Effector CD4-positive, alpha-beta T cell (primary cell): ENCODE data around the gene EWSR1.

Source experiments
- DNase-seq: peaks from one replicate; pipeline ENCODE4 v3.0.0-alpha.2; 2020

Gene EWSR1

DNA sequence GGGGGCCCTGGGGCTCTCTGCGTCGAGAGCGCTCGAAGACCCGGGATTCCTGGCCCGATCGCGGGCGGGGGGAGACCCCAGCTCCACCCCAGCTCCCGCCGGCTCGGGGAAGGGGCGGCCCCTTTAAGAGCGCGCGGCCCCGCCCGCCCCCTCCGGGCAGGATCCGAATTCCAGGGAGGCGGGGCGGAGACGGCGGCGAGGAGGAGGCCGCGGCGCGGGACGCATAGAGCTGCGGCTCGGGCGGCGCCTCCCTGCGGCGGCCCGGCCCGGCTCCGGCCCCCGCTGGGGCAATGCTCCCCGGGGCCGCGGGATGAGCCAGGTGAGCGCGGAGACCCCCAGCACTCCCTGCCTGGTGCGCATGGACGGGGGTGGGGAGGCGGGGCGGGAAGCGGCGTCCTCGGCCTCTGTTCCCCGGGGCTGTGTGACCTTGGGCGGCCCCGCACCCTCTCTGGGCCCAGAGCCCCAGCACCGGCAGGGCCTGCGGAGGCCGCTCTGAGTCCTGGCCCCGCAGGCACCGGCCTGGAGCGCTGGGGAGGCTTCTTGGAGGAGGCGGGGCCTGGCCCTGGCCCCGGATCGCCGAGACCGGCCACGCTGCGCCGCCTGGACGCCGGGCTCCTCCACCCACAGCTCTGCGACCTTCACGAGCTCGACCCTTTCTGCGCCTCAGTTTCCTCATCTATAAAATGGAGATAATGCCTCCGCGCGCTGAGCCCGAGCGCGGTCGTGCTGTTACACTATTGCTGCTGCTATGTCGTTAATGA is 38.9 kb downstream of the EWSR1 start:
- no peak for DNase-seq

DNA sequence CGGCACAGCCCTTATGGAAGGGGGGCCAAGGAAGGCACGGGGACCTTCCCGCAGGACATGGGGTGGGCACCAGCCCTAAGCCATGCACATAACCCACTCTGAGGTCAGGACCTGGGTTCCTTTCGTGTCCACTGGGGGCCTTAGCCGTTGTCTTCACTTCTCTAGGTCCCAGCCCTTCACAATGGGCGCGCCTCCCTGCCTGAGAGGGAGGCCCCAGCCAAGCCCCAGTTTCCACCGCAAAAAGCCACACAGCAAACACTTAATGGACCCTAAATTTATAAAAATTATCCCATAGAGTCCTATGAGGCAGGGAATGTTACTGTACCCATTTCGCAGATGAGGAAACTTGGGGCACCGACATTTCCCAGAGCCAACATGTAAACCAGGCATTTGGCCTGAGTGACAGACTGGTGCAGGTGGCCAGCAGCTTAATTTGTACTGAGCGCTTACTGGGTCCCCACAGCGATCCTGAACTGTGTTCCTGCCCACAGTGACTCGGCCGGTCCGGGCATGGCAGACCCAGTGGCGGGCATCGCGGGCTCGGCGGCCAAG is 39.6 kb downstream of the EWSR1 start:
- no peak for DNase-seq

DNA sequence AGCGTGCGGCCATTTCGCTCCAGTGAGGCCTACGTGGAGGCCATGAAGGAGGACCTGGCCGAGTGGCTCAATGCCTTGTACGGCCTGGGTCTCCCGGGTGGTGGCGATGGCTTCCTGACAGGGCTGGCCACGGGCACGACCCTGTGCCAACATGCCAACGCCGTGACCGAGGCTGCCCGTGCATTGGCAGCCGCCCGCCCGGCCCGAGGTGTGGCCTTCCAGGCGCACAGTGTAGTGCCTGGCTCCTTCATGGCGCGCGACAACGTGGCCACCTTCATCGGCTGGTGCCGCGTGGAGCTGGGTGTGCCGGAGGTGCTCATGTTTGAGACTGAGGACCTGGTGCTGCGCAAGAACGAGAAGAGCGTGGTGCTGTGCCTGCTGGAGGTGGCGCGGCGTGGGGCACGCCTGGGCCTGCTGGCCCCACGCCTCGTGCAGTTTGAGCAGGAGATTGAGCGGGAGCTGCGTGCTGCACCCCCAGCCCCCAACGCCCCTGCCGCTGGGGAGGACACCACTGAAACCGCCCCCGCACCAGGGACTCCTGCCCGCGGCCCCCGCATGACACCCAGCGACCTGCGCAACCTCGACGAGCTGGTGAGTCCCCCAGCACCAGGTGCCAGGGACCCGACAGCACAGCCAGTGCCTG is 40.2 kb downstream of the EWSR1 start:
- no peak for DNase-seq

GRCh38 chr22:29308791-29309262 is 40.8 kb downstream of the EWSR1 start:
- DNase-seq, result no peak

DNA sequence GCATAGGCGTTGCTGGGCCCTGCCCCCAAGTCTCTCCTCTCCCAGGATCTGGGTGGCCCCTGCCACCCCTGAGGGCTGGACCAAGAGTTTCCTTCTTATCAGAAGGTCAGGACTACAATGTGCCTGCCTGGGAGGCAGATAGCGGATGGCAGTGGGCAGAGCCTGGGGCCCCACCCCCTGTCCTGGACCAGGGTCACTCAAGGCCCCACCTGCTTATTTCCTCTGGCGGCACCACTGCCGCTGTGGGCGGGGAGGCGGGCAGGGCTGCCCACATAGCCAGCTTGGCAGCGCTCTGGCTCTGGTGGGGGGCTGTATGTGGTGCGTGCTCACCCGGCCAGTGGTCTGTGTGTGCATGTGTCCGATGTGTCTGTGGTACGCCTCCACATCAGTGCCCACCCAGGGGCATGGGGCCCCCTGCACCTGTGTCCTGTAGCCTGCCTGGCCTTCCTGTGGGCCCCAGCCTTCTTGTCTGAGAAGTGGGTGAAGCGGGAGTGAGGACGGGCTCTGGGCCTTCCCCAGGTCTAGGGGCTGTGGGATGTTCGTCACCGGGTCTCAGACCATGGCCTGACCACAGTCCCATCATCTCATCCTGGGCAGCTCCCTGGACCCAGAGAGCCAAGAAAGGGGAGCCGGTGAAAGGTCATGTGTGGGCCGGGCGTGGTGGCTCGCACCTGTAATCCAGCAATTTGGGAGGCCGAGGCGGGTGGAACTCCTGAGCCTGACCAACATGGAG is 41.4 kb downstream of the EWSR1 start:
- DNase-seq, result no peak

DNA sequence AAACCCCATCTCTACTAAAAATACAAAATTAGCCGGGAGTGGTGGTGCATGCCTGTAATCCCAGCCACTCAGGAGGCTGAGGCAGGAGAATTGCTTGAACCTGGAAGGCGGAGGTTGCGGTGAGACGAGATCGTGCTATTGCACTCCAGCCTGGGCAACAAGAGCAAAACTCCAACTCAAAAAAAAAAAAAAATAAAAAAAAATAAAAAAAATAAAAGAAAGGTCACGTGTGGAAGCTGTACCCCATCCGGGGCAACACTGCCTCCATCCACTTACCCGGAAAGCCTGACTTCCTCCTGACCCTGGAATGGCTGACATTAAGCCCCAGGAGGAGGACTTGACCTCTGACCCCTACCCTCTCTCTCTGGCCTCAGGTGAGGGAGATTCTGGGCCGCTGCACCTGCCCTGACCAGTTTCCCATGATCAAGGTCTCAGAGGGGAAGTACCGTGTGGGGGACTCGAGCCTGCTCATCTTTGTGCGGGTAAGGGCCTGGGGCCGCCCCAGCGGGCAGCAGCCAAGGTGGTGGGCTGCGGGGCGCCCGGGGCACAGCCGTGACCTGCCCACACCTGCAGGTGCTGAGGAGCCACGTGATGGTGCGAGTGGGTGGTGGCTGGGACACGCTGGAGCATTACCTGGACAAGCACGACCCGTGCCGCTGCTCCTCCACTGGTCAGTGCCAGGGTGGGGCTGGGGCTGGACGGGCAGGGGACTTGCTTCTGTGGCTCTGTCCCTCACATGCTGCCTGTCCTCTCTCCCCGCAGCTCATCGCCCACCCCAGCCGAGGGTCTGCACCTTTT is 42.2 kb downstream of the EWSR1 start:
- DNase-seq, result no peak

DNA sequence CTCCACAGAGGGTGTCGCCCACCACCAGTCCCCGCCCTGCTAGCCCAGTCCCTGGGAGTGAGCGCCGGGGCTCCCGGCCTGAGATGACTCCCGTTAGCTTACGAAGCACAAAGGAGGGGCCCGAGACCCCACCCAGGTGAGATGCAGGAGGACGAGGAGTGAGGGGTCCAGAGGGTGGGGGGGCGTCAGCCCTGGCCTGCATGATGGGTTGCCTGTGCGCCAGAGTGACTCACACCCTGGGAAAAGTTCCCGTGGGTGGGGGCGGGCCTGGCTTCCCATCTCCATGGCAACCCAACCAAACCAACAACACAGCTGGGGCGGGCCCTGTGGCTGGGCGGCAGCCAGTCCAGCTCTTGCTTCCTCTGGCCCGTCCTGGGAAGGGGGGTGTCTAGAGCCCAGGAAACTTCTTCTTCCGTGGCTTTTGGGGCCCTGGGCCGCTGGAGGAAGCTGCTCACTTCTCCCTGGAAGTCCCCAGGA is 42.8 kb downstream of the EWSR1 start:
- DNase-seq, result no peak

DNA sequence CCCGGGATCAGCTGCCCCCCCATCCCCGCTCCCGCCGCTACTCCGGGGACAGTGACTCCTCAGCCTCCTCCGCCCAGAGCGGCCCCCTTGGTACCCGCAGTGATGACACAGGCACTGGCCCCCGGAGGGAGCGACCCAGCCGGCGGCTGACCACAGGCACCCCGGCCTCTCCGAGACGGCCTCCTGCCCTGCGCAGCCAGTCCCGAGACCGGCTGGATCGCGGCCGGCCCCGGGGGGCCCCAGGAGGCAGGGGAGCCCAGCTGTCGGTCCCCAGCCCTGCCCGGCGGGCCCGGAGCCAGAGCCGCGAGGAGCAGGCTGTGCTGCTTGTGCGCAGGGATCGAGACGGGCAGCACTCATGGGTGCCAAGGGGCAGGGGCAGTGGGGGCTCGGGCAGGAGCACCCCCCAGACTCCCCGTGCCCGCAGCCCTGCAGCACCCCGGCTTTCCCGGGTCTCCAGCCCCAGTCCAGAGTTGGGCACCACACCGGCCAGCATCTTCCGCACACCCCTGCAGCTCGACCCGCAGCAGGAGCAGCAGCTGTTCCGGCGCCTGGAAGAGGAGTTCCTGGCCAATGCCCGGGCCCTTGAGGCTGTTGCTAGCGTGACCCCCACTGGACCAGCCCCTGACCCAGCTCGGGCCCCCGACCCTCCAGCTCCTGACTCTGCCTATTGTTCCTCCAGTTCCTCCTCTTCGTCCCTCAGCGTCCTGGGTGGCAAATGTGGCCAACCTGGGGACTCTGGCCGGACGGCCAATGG is 43.6 kb downstream of the EWSR1 start:
- DNase-seq, result no peak

DNA sequence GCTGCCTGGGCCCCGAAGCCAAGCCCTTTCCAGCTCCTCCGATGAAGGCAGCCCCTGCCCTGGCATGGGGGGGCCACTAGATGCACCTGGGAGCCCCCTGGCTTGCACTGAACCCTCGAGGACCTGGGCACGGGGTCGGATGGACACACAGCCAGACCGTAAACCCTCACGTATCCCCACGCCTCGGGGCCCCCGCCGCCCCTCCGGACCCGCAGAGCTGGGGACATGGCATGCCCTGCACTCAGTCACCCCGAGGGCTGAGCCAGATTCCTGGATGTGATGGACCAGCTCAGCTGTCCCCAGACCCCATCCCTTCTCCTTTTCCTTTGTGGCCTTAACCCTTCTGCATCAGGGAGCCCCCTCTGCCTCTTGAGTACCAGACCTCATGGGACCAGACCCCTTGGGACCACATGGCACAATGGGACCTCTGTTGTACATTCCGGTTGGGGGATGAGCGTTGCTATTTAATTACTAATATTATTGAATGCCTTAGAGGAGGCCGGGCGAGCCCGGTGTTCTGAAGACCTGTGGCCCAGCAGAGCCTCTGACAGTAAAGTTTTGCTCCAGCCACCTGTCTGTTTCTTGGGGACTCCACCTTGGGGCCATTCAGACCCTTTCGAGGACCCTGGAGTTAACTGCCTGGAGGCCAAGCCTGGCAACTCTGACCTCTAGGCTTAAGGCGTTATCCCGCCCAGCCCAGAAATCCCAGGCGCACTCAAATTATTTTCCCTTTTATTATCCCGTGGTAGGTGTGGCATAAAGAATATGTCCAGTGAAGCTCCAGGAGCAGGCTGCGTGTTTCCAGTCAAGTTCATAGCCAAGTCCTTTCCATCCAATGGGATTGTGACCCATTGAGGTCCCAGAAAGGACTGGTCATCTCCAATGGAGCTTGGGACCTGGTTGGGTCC is 44.4 kb downstream of the EWSR1 start:
- DNase-seq, result no peak

GRCh38 chr22:29313126-29313575 is 45.1 kb downstream of the EWSR1 start:
- DNase-seq, result no peak

DNA sequence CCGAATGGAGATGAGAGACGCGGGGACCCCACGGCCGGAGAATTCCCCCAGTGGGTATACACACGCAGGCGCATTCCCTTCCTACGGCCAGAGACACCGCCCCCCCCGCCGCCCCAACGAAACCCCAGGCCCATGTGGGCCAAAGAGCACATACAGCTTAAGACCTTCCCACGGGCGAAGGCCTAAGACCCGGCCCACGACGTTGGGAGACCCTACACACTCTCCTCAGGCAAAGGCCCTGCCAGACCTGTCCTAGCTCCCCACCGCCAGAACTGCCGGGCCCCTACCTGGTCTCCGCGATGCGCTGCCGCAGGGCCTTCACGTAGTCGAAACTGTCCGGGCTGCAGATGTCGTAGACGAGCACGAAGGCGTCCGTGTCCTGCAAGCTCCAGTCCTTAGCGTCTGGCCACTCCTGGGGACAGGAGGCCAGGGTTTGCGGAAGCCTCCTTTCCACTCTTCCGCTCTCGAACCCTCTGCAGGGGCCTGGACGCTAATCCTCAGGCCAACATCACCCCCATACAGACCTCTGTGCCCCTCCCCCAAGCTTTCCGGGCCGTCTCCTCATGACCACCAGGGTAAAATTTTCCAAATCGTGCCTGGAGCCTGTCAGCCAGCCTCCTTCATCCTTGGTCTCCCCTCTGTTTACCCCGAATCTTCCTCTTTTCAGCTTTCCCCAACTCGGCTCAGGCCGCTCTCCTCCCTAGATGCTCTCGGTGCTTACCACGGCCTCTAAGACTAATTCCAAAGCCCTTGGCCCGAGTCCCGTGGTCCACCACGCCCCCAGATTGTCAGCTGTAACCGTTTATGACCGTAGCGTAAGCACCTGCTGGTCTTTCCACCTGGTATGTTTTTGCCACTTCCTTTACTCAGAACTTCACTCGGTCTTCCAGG is 45.8 kb downstream of the EWSR1 start:
- no peak for DNase-seq

- no peak for DNase-seq
These were observed 46.6 kb downstream of the EWSR1 start for GRCh38 chr22:29314537-29315285.

- no peak for DNase-seq
These were observed 47.4 kb downstream of the EWSR1 start, which contains the start of gene RASL10A for GRCh38 chr22:29315286-29316140. Gene RASL10A (minus strand): TSS chr22:29315697. CDS start chr22:29315246, 451 bp downstream.

DNA sequence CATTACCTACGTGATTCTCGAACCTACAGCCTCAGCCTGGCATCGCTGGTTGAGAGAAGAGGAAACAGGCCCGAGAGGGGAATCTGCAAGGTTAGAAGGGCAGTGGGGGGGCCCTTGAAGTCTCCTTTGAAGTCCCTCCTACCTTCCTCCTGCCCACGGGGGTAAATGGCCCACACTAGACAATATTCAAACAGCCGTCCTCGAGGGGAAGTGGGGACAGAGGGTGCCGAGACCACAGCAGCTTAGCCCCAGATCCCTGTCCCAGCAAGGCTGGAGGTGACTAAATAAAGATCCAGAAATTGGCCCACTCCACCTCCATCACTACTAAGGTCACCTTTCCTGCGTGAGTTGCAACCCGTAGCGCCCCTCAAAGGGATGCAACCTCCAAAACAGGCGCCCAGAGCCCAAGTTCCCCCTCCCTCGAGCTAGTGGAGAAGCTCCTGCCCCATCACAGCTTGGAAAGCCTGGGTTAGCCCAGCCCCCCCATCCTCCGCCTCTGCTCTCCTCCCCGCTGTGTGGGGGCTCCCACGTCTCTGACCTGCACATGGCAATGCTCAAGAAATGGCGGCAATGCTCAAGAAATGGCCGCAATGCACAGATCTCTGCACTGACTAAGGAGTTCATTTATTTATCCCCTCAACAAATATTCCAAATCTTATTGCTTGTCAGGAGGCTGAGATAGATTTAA is 48.2 kb downstream of the EWSR1 start:
- no peak for DNase-seq

GRCh38 chr22:29317827-29318454 is 49.9 kb downstream of the EWSR1 start:
- no peak for DNase-seq

DNA sequence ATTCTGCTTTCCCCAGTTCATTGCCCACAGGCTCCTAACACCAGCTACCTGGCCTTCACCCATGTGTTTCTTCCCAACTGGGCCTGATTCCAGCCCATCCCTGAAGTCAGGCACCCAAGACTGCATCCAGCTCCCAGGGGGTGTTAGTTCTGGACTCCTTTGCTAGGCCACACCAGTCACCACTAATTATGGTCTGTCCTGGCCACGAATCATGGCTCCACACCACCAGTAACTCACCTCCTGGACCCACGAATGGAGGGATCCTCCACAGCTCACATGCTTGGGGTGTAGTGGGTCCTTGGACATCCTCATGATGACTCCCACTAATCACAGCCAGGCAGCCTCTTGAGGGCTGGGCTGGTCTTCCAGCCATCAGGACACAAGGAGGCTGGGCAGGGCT is 51.0 kb downstream of the EWSR1 start:
- no peak for DNase-seq
